ENCODE results near the gene CPM. TPM values are rescaled to one million over a fixed set of nuclear protein-coding genes. Genes with fewer than 3 reads are reported as not detected.

CPM gene
- total and polyA plus RNA-seq, 2 of the 4 experiments (the other 2 are of a cell fraction) = 2.0 to 8.8 TPM

- no peak overlapping the region for H4K91ac ChIP-seq (ENCODE audit: insufficient read depth, low read depth, low read length)
- H2AK5ac ChIP-seq (ENCODE audit: low read depth, low read length) = no peak overlapping the region
- intact Hi-C loops (cut with micrococcal nuclease) (no loop called here), in situ Hi-C loops (cut with MboI; ENCODE audit: low sequenced_read_pairs) (no loop called here), dilution Hi-C loops (cut with HindIII; ENCODE audit: low sequenced_read_pairs, unreplicated experiment) (no loop called here)
- DNase-seq (no peak), ATAC-seq (ENCODE audit: low read depth) (no peak)
- H2BK15ac ChIP-seq (ENCODE audit: low read depth, low read length) = no peak overlapping the region
- POLR2A ChIA-PET (ENCODE audit: unreplicated experiment) = no interaction called here
- no peak overlapping the region for H2BK5ac ChIP-seq (ENCODE audit: low read depth, low read length, poor library complexity, severe bottlenecking)
- no peak overlapping the region for H3K27ac ChIP-seq (ENCODE audit: insufficient read depth, low read length)
- CTCF ChIA-PET = no interaction called here
- H3K27me3 ChIP-seq (ENCODE audit: control insufficient read depth, insufficient read depth, low read length) = no peaks in the 10 kb centered on the region
- H2AK9ac ChIP-seq (replicated peaks; ENCODE audit: low read depth, low read length, poor library complexity) = no peak overlapping the region
- H3K36me3 ChIP-seq (ENCODE audit: control insufficient read depth, insufficient read depth, low read length) = no peaks in the 10 kb centered on the region
- no peak overlapping the region for H2BK120ac ChIP-seq (ENCODE audit: low read depth, low read length)
- no peak overlapping the region for H3K14ac ChIP-seq (replicated peaks; ENCODE audit: low read depth, low read length)
- 100% methylated on average over 1 of the region's 5 CpGs; no CpG with 5 or more reads in 1 of the 2 experiments for WGBS, 2 experiments (ENCODE audit: extremely low coverage in 2 of 2, insufficient read length in 1 of 2)
- TF ChIP-seq POLR2A (IDR thresholded peaks at IDR 0.05; ENCODE audit: low read depth, low read length) (no peak), CHD1 (IDR thresholded peaks at IDR 0.05; ENCODE audit: low read depth, low read length) (no peak), FOS (IDR thresholded peaks at IDR 0.05; ENCODE audit: low read depth, low read length) (no peak), RAD21 (IDR thresholded peaks at IDR 0.05; ENCODE audit: low read length) (no peak)
- H4K8ac ChIP-seq (ENCODE audit: low read depth in 2 of 2, low read length in 2 of 2) = no peak overlapping the region
- no peak overlapping the region for H2AFZ ChIP-seq (replicated peaks; ENCODE audit: low read length, poor library complexity)
- H3K18ac ChIP-seq (ENCODE audit: low read depth, low read length) = no peak overlapping the region
- H3K4me3 ChIP-seq (ENCODE audit: insufficient read depth, low read depth, low read length) = no peak overlapping the region
- H3K56ac ChIP-seq (ENCODE audit: extremely low read depth, insufficient read depth, low read length) = no peak overlapping the region
- no peak overlapping the region for H3K23ac ChIP-seq (ENCODE audit: low read depth, low read length)
- no peak overlapping the region for H3K9ac ChIP-seq (ENCODE audit: low read depth, low read length)
- no peaks in the 10 kb centered on the region for H3K9me1 ChIP-seq (ENCODE audit: insufficient read depth, low read length)
- H3K4me2 ChIP-seq (ENCODE audit: low read depth, low read length) = no peak overlapping the region
- H3K4ac ChIP-seq (ENCODE audit: low read depth, low read length) = no peak overlapping the region
- no peak overlapping the region for H2BK20ac ChIP-seq (ENCODE audit: low read depth, low read length)
- no peaks in the 10 kb centered on the region for H4K20me1 ChIP-seq (ENCODE audit: insufficient read depth, low read length)
- no peaks in the 10 kb centered on the region for H3K4me1 ChIP-seq (ENCODE audit: control insufficient read depth, insufficient read depth, low read length)
- no TSS peak for BruUV-seq (replicated peaks)
- no peaks in the 10 kb centered on the region for H3K79me1 ChIP-seq (ENCODE audit: low read depth in 1 of 2, low read length in 2 of 2)
- peaks cover 2% of the 10 kb centered on the region; the same call in 1 of the 2 replicates for H3K9me3 ChIP-seq (ENCODE audit: control insufficient read depth, insufficient read depth, low read length)
- H4K5ac ChIP-seq (ENCODE audit: low read depth, low read length) = no peak overlapping the region
Measured at GRCh38 chr12:68886636-68887572, 46.1 kb downstream of the CPM start.
